Activated T-cell treated with anti-CD3 and anti-CD28 coated beads, Interleukin-2, amount 50 U/mL, for 48 hours (primary cell): ENCODE data around the gene RPL31.
"Not testable (repeated sequence)": the region's sequence is repeated elsewhere in the genome, so short reads cannot be mapped to it uniquely, and the experiment has no call there.

Experiments
- DNase-seq, 2 experiments: peaks; one replicate each; pipeline ENCODE4 v3.0.0-alpha.2; 2020

Gene RPL31

DNA sequence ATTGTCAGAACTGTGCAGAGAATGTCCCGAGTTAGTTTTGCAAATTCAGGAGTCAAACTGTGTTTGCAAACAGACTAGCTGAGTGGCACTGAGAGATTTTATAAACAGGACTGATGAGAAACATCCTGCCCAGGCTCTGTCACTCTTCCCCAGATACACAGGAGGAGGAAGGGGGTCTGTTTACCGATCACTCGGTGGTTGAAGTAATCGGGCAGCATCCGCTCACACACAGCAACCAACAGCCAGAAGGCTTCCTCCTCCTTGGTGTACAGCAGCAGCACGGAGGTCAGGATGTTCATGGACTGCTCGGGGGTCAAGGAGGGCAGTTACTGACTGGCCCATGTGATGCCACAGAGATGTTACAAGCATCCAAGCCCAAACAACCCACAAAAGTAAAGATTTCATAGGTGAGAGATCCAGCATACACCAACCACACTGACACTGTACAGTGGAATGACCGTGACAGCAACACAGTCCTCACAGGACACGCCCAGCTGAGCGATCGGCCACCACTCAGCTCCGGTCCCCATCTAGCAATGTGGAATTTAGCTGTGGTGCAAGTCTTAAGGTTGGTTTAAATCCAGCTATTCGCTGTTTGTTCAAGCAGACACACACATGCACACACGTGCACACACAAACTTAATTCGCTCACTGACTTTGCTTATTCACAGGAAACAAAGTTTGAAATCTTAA is 30.1 kb downstream of the RPL31 start:
- DNase-seq, result no peak

- no peak for DNase-seq
Measured at GRCh38 chr2:101036562-101036961, 34.5 kb downstream of the RPL31 start.

- DNase-seq, result no peak
Measured at GRCh38 chr2:101037161-101037755, 35.2 kb downstream of the RPL31 start.

- DNase-seq, result peak; percentile 35 to 44
Measured at GRCh38 chr2:101038455-101039255, 36.6 kb downstream of the RPL31 start.

GRCh38 chr2:101040072-101040471 is 38.0 kb downstream of the RPL31 start:
- DNase-seq, result no peak

- DNase-seq, result no peak
Measured at GRCh38 chr2:101040761-101041160, 38.7 kb downstream of the RPL31 start.

GRCh38 chr2:101041413-101041812 is 39.3 kb downstream of the RPL31 start:
- DNase-seq, result no peak

DNA sequence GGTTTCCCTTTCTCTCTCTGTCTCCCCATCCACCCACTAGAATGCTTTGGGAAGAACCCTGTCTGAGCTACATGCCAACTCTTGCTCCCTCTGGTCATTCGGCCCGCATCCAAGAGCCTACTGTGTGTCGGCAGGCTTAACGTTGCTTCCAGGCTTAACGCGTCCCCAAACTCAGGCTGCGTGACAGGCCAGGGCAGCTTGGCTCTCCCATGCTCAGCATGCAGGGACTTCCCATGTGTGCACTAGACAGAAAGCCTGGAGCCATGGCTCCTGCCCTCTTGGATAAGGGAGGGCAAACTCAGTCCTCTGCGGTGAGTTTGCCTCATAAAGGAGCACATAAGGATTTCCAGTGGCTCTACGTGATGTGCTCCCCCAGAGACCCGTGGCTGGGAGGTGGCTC is 43.2 kb downstream of the RPL31 start:
- no peak for DNase-seq

DNA sequence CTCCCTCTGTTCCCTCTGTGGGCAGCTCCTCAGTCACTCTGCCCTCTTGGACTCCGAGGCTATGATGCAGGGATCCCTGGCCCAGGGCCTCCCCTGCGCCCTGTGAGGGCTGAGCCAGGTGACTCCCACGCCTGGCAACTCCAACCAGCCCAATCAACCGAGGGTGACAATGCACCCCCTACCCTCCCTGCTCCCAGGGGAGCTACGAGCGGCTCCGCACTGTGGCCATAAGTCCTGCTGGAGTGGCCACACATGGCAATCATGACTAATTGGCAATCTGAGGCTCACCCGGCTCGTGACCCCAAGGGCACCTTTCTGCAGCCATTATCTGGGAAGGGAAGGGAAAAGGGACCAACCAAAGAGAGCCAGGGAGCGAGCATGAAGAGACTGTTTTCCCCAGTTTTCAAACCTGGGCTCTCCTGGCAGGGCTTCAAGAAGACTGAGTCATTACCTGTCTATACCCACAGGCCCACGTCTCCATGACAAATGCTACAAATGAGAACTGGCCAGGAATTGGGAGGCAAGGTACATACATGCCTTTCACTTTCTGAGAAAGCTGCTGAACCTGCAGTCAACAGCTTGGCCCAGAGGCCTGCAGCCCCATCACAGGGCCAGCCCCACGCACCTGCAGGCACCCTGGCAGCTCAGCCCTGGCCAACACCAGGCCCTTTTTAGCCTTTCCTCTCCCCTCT is 45.1 kb downstream of the RPL31 start:
- no peak for DNase-seq

DNA sequence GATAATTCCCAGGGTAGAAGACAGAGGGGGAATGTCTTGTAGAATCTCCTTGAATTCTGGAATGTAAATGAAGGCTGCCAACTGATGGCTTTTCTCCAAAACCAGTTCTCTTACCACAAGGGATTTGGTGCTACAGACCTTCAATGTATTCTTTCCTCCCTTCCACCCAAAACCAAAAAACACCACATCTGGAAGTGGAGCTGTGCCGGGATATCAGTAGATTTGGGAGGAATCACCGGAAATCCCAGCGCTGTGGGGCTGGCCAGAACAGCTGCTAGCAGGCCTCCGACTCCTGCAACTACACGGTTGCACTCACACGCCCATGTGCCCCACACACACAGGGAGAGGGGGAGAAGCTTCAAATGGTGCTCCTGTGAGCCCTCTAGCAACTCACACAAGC is 45.7 kb downstream of the RPL31 start:
- DNase-seq, result no peak

DNA sequence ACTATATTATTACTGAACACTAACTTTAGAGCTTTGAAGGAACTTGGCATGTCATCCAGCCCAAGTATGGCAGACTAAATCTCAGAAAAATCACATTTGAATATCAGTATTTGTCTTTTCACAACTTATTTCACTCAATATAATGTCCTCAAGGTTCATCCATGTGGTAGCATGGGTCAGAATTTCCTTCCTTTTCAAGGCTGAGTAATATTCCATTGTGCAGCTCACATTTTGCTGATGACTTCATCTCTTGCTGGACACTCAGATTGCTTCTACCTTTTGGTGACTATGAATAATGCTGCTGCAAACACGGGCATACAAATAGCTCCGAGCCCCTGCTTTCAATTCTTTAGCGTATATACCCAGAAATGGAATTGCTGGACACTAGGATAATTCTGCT is 46.7 kb downstream of the RPL31 start:
- DNase-seq, result no peak

GRCh38 chr2:101050886-101051285 is 48.8 kb downstream of the RPL31 start:
- not testable (repeated sequence) for DNase-seq

DNA sequence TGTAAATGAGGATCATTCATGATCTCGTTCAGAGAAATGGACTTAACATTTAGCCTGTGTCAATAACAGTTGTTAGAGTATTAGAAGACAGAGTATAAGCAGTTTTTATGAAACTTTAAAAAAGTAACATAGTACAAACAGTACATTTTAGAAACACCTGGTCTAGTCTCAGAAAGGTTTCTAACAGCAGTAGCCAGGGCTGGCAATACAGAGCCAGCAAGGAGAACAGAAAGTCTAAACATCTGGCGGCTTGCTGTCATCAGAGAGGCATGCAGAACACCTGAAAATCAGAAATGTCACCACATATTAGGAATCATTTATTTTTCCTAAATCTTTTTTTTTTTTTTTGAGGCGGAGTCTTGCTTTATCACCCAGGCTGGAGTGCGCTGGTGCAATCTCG is 50.1 kb downstream of the RPL31 start:
- no peak for DNase-seq

GRCh38 chr2:101053117-101053516 is 51.0 kb downstream of the RPL31 start:
- no peak for DNase-seq
